GM23338 (cell line): ENCODE results near the gene PITPNC1. TPM values are rescaled to one million over a fixed set of nuclear protein-coding genes. Genes with fewer than 3 reads are reported as not detected.

Experiments used
- ATAC-seq: fragments of 200-7000 bp; cut with Tn5 transposase; 3 replicates; pipeline ENCODE4 v1.9.1; 2020
- DNase-seq: peaks from one replicate; pipeline ENCODE4 v3.0.0-alpha.2; 2015; ENCODE audit warnings: low spot score
- H2AFZ ChIP-seq: fragments of 200-600 bp; sonication (generic); 2 replicates; pipeline ENCODE4 v1.8.0; 2016; ENCODE audit warnings: antibody characterized with exemption, mild to moderate bottlenecking, moderate library complexity
- H3F3A ChIP-seq: fragments of 200-600 bp; sonication (generic); replicated peaks from 2 replicates; pipeline ENCODE4 v1.8.0; 2017; ENCODE audit warnings: antibody characterized with exemption, mixed run types, low read depth
- H3K27ac ChIP-seq: fragments of 200-600 bp; sonication (generic); 2 replicates; pipeline ENCODE4 v1.6.1; 2016; ENCODE audit warnings: low read depth
- H3K27me3 ChIP-seq: fragments of 200-600 bp; sonication (generic); 2 replicates; pipeline ENCODE4 v1.8.0; 2016; ENCODE audit warnings: mild to moderate bottlenecking, mixed run types, moderate library complexity; ENCODE audit not compliant: insufficient read depth
- H3K36me3 ChIP-seq: fragments of 200-600 bp; sonication (generic); 2 replicates; pipeline ENCODE4 v1.8.0; 2016; ENCODE audit warnings: mild to moderate bottlenecking; ENCODE audit not compliant: insufficient read depth
- H3K4me1 ChIP-seq: fragments of 200-600 bp; sonication (generic); 2 replicates; pipeline ENCODE4 v1.8.0; 2016; ENCODE audit warnings: mild to moderate bottlenecking, moderate library complexity; ENCODE audit not compliant: insufficient read depth
- H3K4me2 ChIP-seq: fragments of 200-600 bp; sonication (generic); 2 replicates; pipeline ENCODE4 v1.7.1; 2017; ENCODE audit warnings: mixed run types
- H3K4me3 ChIP-seq: fragments of 200-600 bp; sonication (generic); 2 replicates; pipeline ENCODE4 v1.6.1; 2016; ENCODE audit warnings: mixed run types
- H3K79me2 ChIP-seq: fragments of 200-600 bp; sonication (generic); replicated peaks from 2 replicates; pipeline ENCODE4 v1.8.0; 2017; ENCODE audit warnings: mild to moderate bottlenecking; ENCODE audit not compliant: insufficient read depth
- H3K9me2 ChIP-seq: fragments of 200-600 bp; sonication (generic); 2 replicates; pipeline ENCODE4 v1.8.0; 2017; ENCODE audit not compliant: insufficient read depth
- H4K20me1 ChIP-seq: fragments of 200-600 bp; sonication (generic); replicated peaks from 2 replicates; pipeline ENCODE4 v1.8.0; 2017; ENCODE audit warnings: mild to moderate bottlenecking; ENCODE audit not compliant: insufficient read depth
- H3K27ac Mint-ChIP-seq: 2 replicates; pipeline ENCODE4 v1.8.0; 2020; ENCODE audit warnings: inconsistent platforms, mild to moderate bottlenecking, moderate library complexity, mixed read lengths
- H3K27me3 Mint-ChIP-seq: 3 replicates; pipeline ENCODE4 v1.8.0; 2022; ENCODE audit warnings: low read depth, mild to moderate bottlenecking, moderate library complexity, mixed read lengths, inconsistent platforms; ENCODE audit not compliant: insufficient read depth, poor library complexity
- H3K36me3 Mint-ChIP-seq: 3 replicates; pipeline ENCODE4 v1.8.0; 2021; ENCODE audit warnings: low read depth, mild to moderate bottlenecking, inconsistent platforms, moderate library complexity, mixed read lengths
- H3K4me1 Mint-ChIP-seq: 3 replicates; pipeline ENCODE4 v1.8.0; 2020; ENCODE audit warnings: mild to moderate bottlenecking, inconsistent platforms, mixed read lengths
- H3K4me3 Mint-ChIP-seq: 3 replicates; pipeline ENCODE4 v1.8.0; 2021; ENCODE audit warnings: moderate library complexity, mild to moderate bottlenecking, inconsistent platforms, mixed read lengths
- H3K9me3 Mint-ChIP-seq: 3 replicates; pipeline ENCODE4 v1.8.0; 2020; ENCODE audit warnings: moderate library complexity, mild to moderate bottlenecking, inconsistent platforms, mixed read lengths
- ETS1 ChIP-seq: IDR thresholded peaks from 2 replicates; pipeline ENCODE4 v1.6.1; 2016; ENCODE audit warnings: antibody characterized with exemption
- EZH2 ChIP-seq: fragments of 200-600 bp; sonication (generic); IDR thresholded peaks from one replicate; pipeline ENCODE4 v1.8.0; 2017; ENCODE audit warnings: antibody characterized with exemption, mild to moderate bottlenecking, low read depth; ENCODE audit not compliant: unreplicated experiment
- EZH2phosphoT487 ChIP-seq: fragments of 200-600 bp; sonication (generic); IDR thresholded peaks from one replicate; pipeline ENCODE4 v1.8.1; 2018; ENCODE audit warnings: antibody characterized with exemption; ENCODE audit not compliant: unreplicated experiment
- NANOG ChIP-seq: IDR thresholded peaks from 2 replicates; pipeline ENCODE4 v1.6.1; 2016; ENCODE audit warnings: antibody characterized with exemption, borderline replicate concordance
- POLR2AphosphoS5 ChIP-seq: IDR thresholded peaks from 2 replicates; pipeline ENCODE4 v1.6.1; 2016; ENCODE audit warnings: antibody characterized with exemption, low read depth
- REST ChIP-seq: IDR thresholded peaks from one replicate; pipeline ENCODE4 v1.6.1; 2018; ENCODE audit warnings: antibody characterized with exemption; ENCODE audit not compliant: unreplicated experiment
- STAT1 ChIP-seq: IDR thresholded peaks from one replicate; pipeline ENCODE4 v1.6.1; 2016; ENCODE audit warnings: antibody characterized with exemption; ENCODE audit not compliant: unreplicated experiment
- ZNF331 ChIP-seq: fragments of 250-450 bp; sonication (Bioruptor Pico); IDR thresholded peaks from 2 replicates; pipeline ENCODE4 v1.5.0; 2020; ENCODE audit warnings: low read depth, mild to moderate bottlenecking, moderate library complexity
- ZNF462 ChIP-seq: fragments of 250-450 bp; sonication (Bioruptor Pico); IDR thresholded peaks from 2 replicates; pipeline ENCODE4 v1.5.0; 2020; ENCODE audit warnings: mild to moderate bottlenecking, moderate library complexity
- polyA plus RNA-seq: library from polyadenylated mRNA; unstranded; fragments of >200 nt; fragmentation: Nextera tagmentation; extraction: Ambion mirVana; gene quantifications from 2 replicates; pipeline ENCODE4 v1.2.1, GENCODE V29; 2016
- total RNA-seq: library from RNA; depleted of rRNA; stranded (reverse); fragments of >200 nt; shearing (Covaris generic); gene quantifications from 2 replicates; pipeline ENCODE4 v1.2.3, GENCODE V29; 2014

PITPNC1 gene
- total and polyA plus RNA-seq, 2 experiments from 2014 or later: 23.0 to 32.6 TPM

- H3K36me3 ChIP-seq: peaks cover 58% of the 10 kb centered on the region
- peaks cover 86% of the 10 kb centered on the region for H3K36me3 Mint-ChIP-seq
- H3K27ac Mint-ChIP-seq: no peak overlapping the region
Measured at GRCh38 chr17:67349420-67349819, 27.7 kb upstream of the PITPNC1 start.

More at GRCh38 chr17:67349420-67349819, 27.7 kb upstream of the PITPNC1 start:
- DNase-seq (no peak), ATAC-seq (no peak)
- no peaks in the 10 kb centered on the region for H3K27me3 ChIP-seq
- Mint-ChIP-seq H3K4me1 (peaks cover 8% of the 10 kb centered on the region), H3K4me3 (no peak overlapping the region), H3K27me3 (no peaks in the 10 kb centered on the region), H3K9me3 (no peaks in the 10 kb centered on the region)
- H2AFZ ChIP-seq: no peak overlapping the region
- H4K20me1 ChIP-seq: no peaks in the 10 kb centered on the region; the same call in 1 of the 2 replicates
- H3K4me3 ChIP-seq: no peak overlapping the region
- no peaks in the 10 kb centered on the region for H3K9me2 ChIP-seq
- TF ChIP-seq POLR2AphosphoS5: no peak
- TF ChIP-seq EZH2: no peak
- TF ChIP-seq STAT1: no peak
- no peak for TF ChIP-seq ETS1
- TF ChIP-seq EZH2phosphoT487: no peak
- no peak for TF ChIP-seq ZNF331
- TF ChIP-seq NANOG: no peak
- no peak for TF ChIP-seq ZNF462 (CRISPR knock-in tag)
- no peak for TF ChIP-seq REST
- peaks cover 6% of the 10 kb centered on the region; the same call in 1 of the 2 replicates for H3F3A ChIP-seq
- no peak overlapping the region for H3K27ac ChIP-seq
- peaks cover 18% of the 10 kb centered on the region for H3K4me1 ChIP-seq
- peaks cover 2% of the 10 kb centered on the region for H3K79me2 ChIP-seq
- no peak overlapping the region for H3K4me2 ChIP-seq
